Chondrocyte (in vitro differentiated cells): Measurements from ENCODE around the gene IFNA2. TPM values are rescaled to one million over a fixed set of nuclear protein-coding genes. Genes with fewer than 3 reads are reported as not detected.

Experiments used
- DNase-seq: peaks from one replicate; pipeline ENCODE4 v3.0.0; 2021; ENCODE audit warnings: mixed read lengths, low spot score
- H3K27ac Mint-ChIP-seq: one replicate; pipeline ENCODE4 v1.8.0; 2021; ENCODE audit warnings: mild to moderate bottlenecking, moderate library complexity, mixed read lengths; ENCODE audit not compliant: unreplicated experiment
- H3K27me3 Mint-ChIP-seq: 2 replicates; pipeline ENCODE4 v1.8.0; 2021; ENCODE audit warnings: low read depth, mixed read lengths
- H3K36me3 Mint-ChIP-seq: 2 replicates; pipeline ENCODE4 v1.8.0; 2021; ENCODE audit warnings: low read depth, mixed read lengths
- H3K4me1 Mint-ChIP-seq: 2 replicates; pipeline ENCODE4 v1.8.0; 2021; ENCODE audit warnings: low read depth, mild to moderate bottlenecking, mixed read lengths
- H3K4me3 Mint-ChIP-seq: one replicate; pipeline ENCODE4 v1.8.0; 2021; ENCODE audit warnings: mild to moderate bottlenecking, moderate library complexity, mixed read lengths; ENCODE audit not compliant: unreplicated experiment
- H3K9me3 Mint-ChIP-seq: 2 replicates; pipeline ENCODE4 v1.8.0; 2021; ENCODE audit warnings: low read depth, mixed read lengths
- CTCF ChIP-seq: fragments of 200-600 bp; sonication (generic); IDR thresholded peaks from 2 replicates; pipeline ENCODE4 v1.5.0; 2021; ENCODE audit warnings: antibody characterized with exemption, mild to moderate bottlenecking, moderate library complexity
- total RNA-seq: library from RNA; stranded (reverse); gene quantifications from 3 replicates; pipeline ENCODE4 v1.2.1, GENCODE V29; 2021

Gene IFNA2
- total RNA-seq, 1 donor from 2014 or later = not detected

- H3K9me3 Mint-ChIP-seq = no peaks in the 10 kb centered on the region
- no peak overlapping the region for H3K4me3 Mint-ChIP-seq
- no peak overlapping the region for H3K27ac Mint-ChIP-seq
- H3K36me3 Mint-ChIP-seq = peaks cover 5% of the 10 kb centered on the region
- no peak for TF ChIP-seq CTCF
- H3K27me3 Mint-ChIP-seq = peaks cover 45% of the 10 kb centered on the region
- DNase-seq = no peak
- H3K4me1 Mint-ChIP-seq = no peaks in the 10 kb centered on the region
These were observed 27.4 kb downstream of the IFNA2 start for GRCh38 chr9:21357479-21358460.

- no peak for DNase-seq
- no peak within 1 kb of the TSS for H3K27ac Mint-ChIP-seq
- peaks cover 5% of the 10 kb centered on the region for H3K36me3 Mint-ChIP-seq
These were observed 34.4 kb downstream of the IFNA2 start, which contains the start of gene IFNA6 for GRCh38 chr9:21350787-21351186. IFNA6 (minus strand) TSS chr9:21350887; CDS start chr9:21350887, 0 bp downstream.

GRCh38 chr9:21348430-21348970, 36.7 kb downstream of the IFNA2 start:
- H3K36me3 Mint-ChIP-seq = no peaks in the 10 kb centered on the region
- H3K27ac Mint-ChIP-seq = no peak overlapping the region
- peaks cover 14% of the 10 kb centered on the region for H3K9me3 Mint-ChIP-seq
- no peak for DNase-seq
- H3K4me3 Mint-ChIP-seq = no peak overlapping the region
- no peak for TF ChIP-seq CTCF
- no peaks in the 10 kb centered on the region for H3K4me1 Mint-ChIP-seq
- H3K27me3 Mint-ChIP-seq = peaks cover 37% of the 10 kb centered on the region

More at GRCh38 chr9:21350787-21351186, 34.4 kb downstream of the IFNA2 start, which contains the start of gene IFNA6:
- H3K4me3 Mint-ChIP-seq = no peak within 1 kb of the TSS
- no peaks in the 10 kb centered on the region for H3K4me1 Mint-ChIP-seq
- no peak for TF ChIP-seq CTCF
- H3K9me3 Mint-ChIP-seq = no peaks in the 10 kb centered on the region
- H3K27me3 Mint-ChIP-seq = peaks cover 51% of the 10 kb centered on the region

GRCh38 chr9:21340735-21341134, 44.5 kb downstream of the IFNA2 start:
- peaks cover 28% of the 10 kb centered on the region for H3K27me3 Mint-ChIP-seq
- no peak overlapping the region for H3K4me3 Mint-ChIP-seq
- H3K4me1 Mint-ChIP-seq = peaks cover 4% of the 10 kb centered on the region
- peaks cover 16% of the 10 kb centered on the region for H3K9me3 Mint-ChIP-seq
- peaks cover 2% of the 10 kb centered on the region for H3K36me3 Mint-ChIP-seq
- DNase-seq = no peak
- H3K27ac Mint-ChIP-seq = no peak overlapping the region
- TF ChIP-seq CTCF = no peak

GRCh38 chr9:21336457-21336856, 48.7 kb downstream of the IFNA2 start:
- H3K27me3 Mint-ChIP-seq = peaks cover 18% of the 10 kb centered on the region
- H3K9me3 Mint-ChIP-seq = no peaks in the 10 kb centered on the region
- peaks cover 9% of the 10 kb centered on the region for H3K36me3 Mint-ChIP-seq
- H3K4me1 Mint-ChIP-seq = peaks cover 36% of the 10 kb centered on the region
- no peak overlapping the region for H3K4me3 Mint-ChIP-seq
- TF ChIP-seq CTCF = no peak
- no peak overlapping the region for H3K27ac Mint-ChIP-seq
- DNase-seq = no peak
